Cerebellar nuclear complex (tissue), 1 donor: ENCODE data around the gene HSPH1.
A peak's percentile ranks its signal among the peaks of the same experiment; 100 is the strongest.

Experiments
- DNase-seq, 2 experiments: peaks; one replicate each; lab custom pipeline; 2025; lab: John Stamatoyannopoulos, UW

HSPH1 gene

DNA sequence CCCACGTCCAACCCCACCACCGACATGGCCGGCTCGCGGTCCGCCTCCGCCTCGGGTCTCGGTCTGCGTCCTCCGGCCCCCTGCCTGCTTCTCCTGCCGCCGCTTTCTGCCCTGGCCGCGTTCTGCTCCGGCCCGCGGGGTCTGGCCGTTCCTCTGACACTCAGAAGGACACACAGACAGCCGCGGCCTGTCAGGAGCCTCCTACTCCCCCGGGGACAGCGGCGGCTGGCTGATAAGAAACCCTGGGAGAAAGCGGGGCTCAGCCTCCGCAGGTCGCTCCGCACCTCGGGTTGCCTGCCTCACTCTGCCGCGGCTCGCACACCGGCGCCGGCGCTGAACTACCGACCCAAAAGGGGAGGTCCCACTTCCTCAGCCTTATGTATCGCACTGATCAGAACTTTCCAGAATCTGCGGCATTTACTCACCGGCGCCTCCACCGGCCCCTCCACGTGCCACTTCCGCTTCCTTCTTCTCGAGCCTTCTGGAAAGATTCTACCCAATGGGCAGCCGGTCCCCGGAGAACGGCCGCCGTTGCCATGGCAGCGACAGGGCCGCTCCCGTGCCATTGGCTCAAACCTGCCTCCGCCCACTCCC lies at the start of gene HSPH1:
Gene HSPH1 (minus strand): TSS at position 348 of the 594 bp plus-strand sequence. CDS start 322 bp downstream, at position 26.
- peak; percentile 69 to 95 for DNase-seq

DNA sequence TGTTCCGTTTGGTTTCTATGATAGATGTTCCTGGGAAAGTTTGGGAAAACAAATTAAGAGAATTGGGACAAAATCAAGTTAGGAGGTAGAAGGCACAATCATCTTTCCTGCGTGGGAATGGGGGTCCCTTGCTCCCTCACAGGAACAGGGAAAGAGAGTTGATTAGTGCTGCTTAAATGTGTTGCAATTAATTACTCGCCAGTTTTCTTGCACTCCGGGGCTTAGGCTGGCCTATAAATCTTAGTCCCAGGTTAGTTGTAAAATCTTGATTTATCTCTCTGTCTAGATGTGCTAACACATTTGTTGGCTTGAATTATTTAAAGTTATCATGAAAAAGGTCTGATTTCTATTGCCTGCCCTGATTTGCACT lies 48.1 kb upstream of the HSPH1 start:
- DNase-seq: no peak

DNA sequence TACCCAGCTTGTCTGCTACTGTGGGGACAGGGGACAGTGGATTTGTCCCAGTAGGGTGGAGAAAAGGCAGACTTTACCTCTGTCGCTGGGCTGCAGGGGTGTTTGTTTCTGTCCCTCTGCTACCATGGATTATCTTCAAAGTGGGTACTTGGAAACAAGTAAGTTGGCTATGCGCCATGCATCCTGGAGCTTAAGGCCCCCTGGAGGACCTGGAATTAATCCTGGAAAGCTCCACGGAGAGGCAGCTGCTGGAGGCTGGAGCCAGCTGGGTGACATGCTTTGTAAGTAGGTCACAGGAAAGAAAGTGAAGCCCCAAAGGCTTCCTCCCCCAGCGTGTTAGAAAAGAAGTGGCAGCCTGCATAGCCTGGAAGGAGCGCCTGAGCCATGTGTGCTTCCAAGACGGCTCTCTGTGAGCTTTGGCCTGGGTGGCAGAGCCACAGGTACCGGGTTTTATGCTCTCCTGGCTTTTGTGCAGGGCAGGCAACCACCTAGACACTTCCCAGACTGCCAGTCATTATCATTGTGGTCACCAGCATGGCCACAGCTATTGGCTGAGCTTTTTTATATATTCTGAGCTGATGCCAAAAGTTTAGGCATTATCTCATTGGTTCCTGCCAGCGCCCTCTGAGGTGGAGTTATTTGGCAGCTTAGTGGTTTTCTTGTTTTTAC lies 47.6 kb upstream of the HSPH1 start:
- no peak for DNase-seq

DNA sequence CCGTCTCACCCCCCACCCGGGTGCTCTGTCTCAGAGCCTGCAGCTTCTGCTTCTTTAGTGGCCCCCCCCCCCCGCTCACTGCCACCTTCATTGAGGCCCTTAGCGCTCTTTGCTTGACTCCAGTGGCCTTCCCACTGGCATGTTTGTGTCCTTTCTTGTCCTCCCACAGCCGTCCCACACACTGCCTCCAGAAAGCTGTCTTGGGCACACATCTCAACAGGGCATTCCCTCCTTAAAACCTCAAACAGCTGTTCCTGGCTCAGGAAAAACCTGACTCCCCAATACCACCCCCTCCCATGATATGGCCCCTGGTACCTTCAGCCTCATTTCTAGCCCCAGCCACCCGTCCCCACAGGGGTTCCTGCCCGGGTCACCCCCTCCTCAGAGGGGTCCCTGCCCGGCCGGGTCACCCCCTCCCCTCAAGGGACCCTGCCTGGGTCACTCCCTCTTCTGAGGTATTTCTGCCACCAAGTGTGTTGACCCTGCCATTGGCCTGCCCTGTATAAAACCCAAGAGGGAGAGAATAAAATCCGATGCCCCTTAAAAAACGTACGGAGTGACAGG lies 46.9 kb upstream of the HSPH1 start:
- DNase-seq: no peak

DNA sequence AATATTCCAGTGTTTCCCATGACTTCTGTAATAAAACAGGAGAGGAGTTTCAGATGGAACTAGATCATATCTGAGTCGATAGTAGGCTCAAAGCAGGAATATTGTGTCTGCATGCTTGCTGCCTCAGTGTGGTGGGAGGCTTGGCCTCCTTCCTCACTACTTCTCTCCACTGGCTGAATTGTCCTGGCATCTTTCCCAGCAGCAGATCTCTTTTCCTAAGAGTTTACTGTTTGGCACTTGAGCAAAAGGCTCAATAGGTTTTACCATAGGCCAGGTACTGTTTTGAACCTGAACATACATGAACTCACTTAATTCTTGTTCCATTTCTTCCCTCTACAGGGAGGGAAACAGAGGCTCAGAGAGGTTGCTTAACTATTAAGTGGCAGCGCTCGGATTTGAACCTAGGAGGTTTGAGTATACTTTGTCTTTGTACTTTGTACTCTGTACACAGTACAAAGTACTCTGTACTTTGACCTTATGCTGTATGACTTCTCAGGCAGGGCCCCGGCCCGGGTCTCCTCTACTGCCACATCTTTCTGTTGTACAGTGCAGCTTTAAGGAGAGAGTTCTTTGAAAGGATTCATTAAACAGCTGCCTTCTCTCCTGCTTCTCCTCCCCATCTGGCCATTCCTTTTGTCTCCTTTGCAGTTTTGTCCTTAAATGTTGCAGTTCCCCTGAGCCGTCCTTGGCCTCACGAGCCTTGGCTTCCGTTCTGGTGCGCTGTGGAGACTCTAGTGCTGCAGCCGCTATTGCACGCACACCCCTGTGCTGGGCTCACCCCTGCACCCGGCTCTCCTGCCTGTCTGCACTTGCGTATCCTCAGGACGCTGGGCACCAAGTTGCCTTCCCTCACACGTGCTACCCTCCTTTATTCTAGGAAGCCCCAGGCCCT lies 46.2 kb upstream of the HSPH1 start:
- DNase-seq: no peak

DNA sequence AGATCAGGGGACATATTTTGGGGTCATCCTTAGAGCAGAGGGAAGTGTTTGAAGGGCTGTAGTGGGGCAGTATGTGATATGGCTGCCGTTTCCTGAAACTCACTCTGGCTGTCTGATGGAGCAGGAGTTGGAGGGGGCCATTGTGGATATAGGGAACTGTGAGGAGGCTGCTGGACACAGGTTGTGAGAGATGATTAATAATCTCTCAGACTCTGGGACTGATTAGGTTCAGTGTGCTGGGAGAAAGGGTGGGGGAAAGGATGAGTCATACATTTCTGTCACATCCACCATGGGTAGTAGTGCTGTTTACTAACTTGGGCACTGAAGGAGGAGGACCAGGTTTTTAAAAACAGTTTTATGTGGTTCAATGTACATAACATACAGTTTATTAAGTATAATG lies 42.9 kb upstream of the HSPH1 start:
- DNase-seq: no peak

DNA sequence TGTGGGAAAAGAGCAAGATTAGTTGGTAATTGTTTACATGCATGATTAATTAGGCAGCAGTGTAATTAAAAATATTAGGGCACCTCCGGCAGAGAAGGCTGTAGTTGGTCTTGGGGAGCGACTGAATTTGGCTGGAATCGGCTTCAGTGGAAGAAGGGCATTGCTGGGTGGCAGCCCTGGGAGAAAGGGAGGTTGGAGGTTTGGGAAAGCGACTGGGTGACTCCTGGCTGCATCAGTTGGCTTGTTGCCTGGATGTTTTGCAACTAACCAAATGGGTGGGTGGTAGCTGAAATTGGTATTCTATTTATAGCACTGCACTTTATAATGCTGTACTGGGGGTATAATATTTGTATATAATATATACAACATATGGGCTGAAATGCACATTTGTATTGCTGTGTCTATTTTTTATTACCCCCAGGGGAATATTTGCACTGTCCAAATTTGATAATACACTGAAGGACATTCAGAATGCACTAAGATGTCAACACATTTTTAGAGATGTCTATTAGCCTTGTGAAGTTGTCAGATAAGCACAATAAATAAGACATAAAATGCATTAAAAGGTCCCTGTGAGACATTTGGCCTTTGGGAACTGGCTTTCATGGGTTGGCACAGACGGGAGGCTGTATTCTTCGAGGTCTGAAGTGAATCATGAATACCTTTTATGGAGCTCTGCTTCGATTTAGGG lies 39.8 kb upstream of the HSPH1 start:
- no peak for DNase-seq

DNA sequence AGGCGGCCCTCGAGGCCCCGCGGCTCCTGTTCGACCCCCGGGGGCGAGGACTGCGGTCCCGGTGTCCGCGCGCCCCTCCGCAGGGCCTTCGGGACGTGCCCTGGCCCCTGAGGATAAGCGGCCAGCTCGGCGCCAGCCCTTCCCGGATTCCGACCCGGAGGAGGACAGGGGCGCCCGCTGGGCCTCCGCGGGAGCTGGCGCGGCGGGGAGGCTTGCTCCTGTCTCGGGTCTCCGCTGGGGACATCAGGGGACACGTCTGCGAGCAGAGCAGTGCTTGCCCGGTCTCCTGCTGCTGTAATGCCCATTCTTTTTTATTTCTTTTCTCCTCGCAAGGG lies 38.9 kb upstream of the HSPH1 start:
- DNase-seq: no peak

DNA sequence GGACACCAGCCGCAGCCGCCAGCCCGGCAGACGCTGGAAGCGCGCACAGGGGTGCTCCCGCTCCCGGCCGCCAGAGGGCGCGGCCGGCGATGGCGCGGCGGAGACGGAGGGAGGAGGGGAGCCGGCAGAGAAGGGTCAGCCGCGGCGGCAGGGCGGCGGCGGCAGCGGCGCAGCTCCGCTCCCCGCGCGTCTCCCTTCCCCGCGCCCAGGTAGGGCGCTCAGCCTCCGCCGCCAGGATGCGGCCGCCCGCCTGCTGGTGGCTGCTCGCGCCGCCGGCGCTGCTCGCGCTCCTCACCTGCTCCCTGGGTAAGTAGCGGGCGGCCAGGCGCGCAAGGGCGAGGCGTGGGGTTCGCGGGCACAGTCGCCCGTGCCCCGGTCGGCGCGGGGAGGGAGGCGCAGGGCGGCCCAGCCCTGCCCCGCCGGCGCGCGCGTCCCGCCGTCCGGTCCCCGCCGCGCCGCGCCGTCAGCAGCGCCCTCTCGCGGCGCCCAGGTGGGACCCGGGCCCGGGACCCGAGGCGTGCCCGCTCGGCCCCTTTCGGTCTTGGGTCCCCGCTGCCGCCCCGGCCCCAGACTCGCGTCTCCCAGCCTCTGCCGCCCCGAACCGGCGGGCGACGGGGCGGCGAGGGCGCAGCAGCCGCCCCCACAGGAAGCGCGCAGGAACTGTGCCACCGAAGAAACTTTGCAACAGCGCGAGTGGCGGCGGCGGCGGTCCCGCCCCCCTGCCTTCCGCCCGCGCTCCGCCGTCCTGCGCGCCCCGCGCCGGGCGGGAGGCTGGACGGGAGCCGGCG lies 38.3 kb upstream of the HSPH1 start, which contains the start of gene B3GLCT:
Gene B3GLCT (plus strand): TSS at position 127 of the 788 bp plus-strand sequence. CDS start 110 bp downstream, at position 237.
- peak in 1 of 2 experiments; percentile 7 for DNase-seq

DNA sequence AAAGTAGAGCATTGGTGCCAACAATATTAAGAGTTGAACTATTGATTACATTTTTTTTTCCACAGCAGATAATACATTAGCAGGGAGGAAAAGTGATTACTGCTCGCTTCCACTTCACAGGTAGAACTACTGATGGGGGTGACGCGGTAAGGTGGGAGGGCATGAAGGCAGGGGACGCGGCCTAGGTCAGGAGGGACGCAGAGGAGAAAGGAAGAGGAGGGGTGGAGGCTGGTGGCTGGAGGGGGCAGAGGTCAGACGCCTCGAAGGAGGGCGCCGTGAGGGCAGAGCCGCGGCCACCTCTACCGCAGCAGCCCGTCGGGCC lies 37.8 kb upstream of the HSPH1 start:
- no peak for DNase-seq

DNA sequence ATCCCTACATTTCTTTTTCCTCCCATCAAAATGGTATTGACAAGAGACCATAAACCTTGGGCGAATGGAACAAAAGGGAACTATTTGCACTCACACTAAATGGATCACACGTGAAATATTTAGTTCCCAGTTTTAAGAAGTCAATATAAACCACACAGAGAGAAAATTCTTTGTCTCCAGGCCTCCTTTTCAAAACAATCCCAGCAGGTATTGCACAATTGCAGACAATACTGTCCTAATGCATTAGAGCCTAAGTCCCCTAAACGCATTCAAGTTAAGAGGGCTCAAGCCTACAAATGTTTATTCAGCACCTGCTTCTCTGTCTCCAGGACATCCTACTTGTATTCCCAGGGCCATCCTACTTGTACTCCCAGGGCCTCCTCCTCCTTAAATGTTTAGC lies 36.8 kb upstream of the HSPH1 start:
- DNase-seq: no peak

DNA sequence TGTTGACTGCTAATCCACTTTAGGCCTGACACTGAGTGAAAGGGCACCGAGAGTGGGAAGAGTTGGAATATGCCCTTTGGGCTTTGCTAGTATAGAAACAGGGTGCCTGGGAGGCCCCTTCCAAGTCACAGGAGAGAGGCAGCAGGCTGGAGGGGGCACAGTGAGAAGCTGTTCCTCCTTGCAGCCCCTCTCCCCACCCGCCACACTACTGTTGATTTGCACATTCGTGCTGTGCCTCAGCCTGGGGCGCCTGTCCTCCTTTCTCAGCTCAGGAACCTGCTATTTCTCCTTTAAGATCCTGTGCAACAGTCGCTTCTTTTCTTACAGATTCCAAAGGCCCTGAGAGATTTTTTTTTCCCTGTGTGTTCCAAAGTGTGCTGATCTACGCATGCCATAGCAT lies 35.3 kb upstream of the HSPH1 start:
- DNase-seq: no peak

DNA sequence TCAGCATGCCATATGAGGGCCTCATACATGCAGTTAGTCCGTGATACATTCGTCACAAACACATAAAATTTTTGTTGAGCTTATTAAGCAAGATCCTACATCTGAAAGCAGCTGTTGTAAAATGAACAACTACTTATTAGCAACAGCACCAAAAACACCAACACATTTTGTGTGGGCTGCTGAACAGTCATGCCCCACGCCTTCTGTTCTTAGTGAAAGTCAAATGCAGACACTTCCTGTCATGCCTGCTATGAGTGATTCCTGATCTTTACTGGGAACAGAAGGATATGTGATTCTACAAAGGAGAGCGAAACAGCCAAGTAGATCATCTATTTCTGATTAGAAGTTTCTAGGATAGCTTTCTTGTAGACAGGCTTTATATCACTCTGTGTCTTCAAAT lies 33.9 kb upstream of the HSPH1 start:
- no peak for DNase-seq

DNA sequence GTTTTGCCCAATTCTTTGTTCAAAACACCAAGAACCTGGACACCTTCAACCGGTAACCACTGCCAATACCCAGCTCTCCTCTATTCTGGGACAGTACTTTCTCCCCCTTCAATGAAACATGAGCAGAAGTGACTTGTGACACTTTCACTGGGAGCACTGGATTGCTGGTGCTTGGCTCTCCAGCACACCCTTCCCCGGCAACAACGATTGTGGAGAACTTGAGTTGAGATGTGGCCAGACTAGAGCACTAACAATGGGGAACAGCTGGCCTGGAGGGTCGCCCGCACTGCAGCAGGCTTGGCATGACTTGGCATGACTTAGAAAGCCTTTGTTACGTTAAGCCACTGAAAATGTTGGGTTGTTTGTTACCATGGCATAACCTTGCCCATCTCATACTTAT lies 30.6 kb upstream of the HSPH1 start:
- no peak for DNase-seq

DNA sequence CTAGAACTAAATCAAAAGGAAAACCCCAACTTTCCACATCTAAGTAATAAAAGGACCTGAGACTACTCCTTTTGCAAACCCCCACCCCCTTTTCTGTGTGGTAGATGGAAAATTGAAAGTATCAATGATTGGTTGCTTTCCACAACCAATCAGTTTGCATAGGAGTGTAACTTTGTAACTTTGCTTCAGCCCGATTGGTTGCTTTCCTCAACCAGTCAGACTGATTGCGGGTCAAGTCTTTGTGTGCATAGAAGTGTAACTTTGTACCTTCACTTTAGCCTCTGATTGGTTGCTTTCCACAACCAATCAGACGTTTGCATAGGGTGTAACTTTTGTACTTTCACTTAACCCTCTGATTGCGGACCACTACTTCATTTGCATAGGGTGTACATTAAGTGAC lies 30.0 kb upstream of the HSPH1 start:
- no peak for DNase-seq

DNA sequence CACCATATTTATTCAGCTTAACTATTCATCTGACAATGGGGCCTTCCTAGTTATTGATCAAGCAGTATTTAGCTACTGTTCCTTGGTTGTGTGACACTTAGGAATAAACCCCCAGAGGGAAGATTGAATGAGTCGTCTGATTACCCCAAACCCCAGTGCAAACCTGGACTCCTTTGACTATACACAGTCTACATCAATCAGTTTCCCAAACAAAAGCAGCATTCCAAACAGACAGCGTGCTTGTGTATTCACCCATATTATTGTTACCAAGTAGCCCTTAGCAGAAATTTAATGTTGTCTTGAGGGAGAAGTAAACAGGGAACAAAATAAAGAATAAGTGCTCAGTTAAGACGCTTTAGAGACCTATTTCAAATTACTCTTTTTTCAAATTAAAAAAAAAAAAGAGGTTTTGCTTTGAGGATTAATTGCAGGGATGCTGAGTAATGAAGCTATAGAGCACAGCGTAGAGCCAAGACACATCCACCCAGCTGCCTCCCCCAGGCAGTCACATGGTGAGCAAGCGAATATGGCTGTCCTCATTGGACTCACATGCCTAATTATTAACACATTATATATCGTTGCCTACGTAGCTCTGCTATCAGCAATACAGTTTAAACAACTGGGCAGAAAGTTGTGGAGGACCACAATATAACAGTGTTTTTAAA lies 23.4 kb upstream of the HSPH1 start:
- DNase-seq: no peak

DNA sequence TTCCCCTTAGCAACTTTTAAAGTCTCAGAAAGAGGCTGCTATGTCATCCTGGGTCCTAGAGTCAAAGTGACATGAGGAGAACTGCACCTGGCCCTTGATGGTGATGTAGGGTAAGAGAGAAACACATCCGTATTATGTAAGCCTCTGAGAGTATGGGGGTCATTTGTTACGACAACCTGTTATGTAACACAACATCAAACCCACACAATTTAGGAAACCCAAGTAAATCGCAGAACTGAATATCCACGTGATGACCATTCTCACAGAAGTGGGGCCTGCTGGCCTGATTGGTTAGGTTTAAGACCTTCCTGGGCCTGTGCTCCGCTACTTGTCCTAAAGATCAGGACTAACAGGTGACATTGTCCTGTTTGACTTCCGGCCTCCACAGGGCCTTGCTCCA lies 22.7 kb upstream of the HSPH1 start:
- DNase-seq: no peak

DNA sequence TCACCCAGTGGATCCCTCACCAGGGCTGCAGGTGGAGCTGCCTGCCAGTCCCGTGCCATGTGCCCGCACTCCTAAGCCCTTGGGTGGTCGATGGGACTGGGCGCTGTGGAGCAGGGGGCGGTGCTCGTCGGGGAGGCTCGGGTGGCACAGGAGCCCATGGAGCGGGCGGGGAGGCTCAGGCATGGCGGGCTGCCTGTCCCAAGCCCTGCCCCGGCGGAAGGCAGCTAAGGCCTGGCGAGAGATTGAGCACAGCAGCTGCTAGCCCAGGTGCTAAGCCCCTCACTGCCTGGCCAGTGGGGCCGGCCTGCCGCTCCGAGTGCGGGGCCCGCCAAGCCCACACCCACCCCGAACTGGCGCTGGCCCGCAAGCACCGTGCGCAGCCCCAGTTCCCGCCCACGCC lies 21.3 kb upstream of the HSPH1 start:
- DNase-seq: no peak

DNA sequence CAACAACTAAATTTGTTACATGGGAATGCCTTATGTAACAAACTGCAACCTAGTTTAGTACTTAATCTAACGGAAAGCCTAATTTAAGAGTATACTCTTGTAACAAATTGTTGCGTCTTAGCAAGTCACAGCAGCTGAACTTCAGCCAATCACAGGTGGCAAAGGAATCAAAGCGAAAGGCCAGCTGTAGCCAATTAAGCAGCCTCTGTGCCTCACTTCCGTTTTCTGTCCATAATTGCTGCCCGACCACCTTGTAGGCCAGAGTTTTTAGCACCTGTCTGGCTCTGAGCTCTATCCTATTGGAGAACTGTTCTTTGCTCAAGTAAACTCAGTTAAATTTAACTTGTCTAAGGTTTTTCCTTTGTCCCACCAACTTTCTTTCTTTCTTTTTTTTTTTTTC lies 18.1 kb upstream of the HSPH1 start:
- no peak for DNase-seq

DNA sequence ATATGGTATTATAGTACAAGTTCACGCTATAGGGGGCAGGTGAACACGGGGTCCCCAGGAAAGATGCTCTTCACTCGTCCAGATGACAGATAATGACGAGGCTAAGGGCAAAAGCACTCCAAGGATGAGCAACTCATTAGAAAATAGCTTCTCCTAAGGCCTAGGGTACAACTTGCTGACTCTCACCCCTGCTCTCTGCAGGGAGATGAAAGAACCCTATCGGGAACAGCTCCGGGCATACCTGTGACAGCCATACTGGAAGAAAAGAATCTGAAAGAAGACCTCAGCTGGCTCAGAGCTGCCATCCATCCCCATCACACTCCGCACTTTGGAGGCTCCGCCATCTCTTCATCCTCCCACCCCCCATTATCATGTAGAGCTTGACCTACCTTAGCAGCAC lies 17.5 kb upstream of the HSPH1 start:
- no peak for DNase-seq
